Measurements from ENCODE around the gene CFAP20DC. TPM values are rescaled to one million over a fixed set of nuclear protein-coding genes. Genes with fewer than 3 reads are reported as not detected.

The CFAP20DC gene
- total RNA-seq, 1 experiment from 2014 or later, result 4.5 TPM

DNA sequence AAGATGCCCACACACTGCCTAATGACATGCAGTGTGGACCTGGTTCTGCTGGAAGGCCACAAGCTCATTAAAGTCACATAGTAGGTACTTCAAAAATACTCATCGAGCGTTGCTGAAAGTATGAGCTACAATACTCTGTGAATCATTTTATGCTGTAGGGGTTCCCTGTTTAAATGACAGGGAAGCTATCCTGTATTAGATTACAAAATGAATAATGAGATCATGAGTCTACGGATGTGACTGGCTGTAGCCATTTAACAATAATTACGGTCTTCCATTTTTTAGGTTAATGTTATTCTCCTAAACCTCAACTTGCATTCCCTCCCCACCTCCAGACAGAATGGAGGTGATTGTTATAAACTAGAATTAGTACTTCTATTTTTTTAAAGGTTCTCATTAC is 255.1 kb downstream of the CFAP20DC start:
- WGBS (ENCODE audit: extremely low coverage, insufficient read length, low lambda C conversion rate), result no CpG with 5 or more reads among the region's 4 CpGs
- H3K4me3 Mint-ChIP-seq, result no peak overlapping the region
- no peak for TF ChIP-seq CTCF (conservative IDR thresholded peaks at IDR 0.05)

More for the DNA sequence above, 255.1 kb downstream of the CFAP20DC start:
- H3K4me1 Mint-ChIP-seq, result peaks cover 4 to 7% of the 10 kb centered on the region in 2 experiments
- H3K4me2 ChIP-seq (ENCODE audit: insufficient read depth, insufficient read length, low read length), result no peak overlapping the region
- no peaks in the 10 kb centered on the region for H3K27me3 ChIP-seq (ENCODE audit: insufficient read depth, low read length)
- no peak overlapping the region for H3K4ac ChIP-seq (ENCODE audit: low read depth, low read length)
- H4K8ac ChIP-seq (replicated peaks; ENCODE audit: insufficient read length, low read depth, low read length), result no peak overlapping the region
- H3K9me3 ChIP-seq (ENCODE audit: control insufficient read depth, low read depth, low read length), result no peaks in the 10 kb centered on the region
- H3K23ac ChIP-seq (ENCODE audit: insufficient read length, low read depth, low read length), result no peak overlapping the region
- no peaks in the 10 kb centered on the region for H3K23me2 ChIP-seq (ENCODE audit: insufficient read length, low read depth, low read length, poor library complexity, severe bottlenecking)
- H3K27ac ChIP-seq (ENCODE audit: insufficient read length, low read depth, low read length), result no peak overlapping the region
- no peaks in the 10 kb centered on the region for H3K4me1 ChIP-seq (ENCODE audit: insufficient read depth, low read length)
- peaks cover 0 to 12% (median 0%) of the 10 kb centered on the region in 3 experiments; a peak in 2 of 7 replicates for H3K36me3 Mint-ChIP-seq (ENCODE audit: insufficient read depth in 1 of 3, low read depth in 3 of 3)
- no peaks in the 10 kb centered on the region for H4K20me1 ChIP-seq (ENCODE audit: control insufficient read depth, insufficient read depth, insufficient read length)
- H3K18ac ChIP-seq (ENCODE audit: insufficient read length, low read depth, low read length), result no peak overlapping the region
- no peaks in the 10 kb centered on the region for H3K27me3 Mint-ChIP-seq (ENCODE audit: low read depth)
- no peak overlapping the region for H4K5ac ChIP-seq (ENCODE audit: insufficient read length, low read depth, low read length)
- no peak overlapping the region for H3K56ac ChIP-seq (ENCODE audit: insufficient read length, low read depth, low read length)
- H2AFZ ChIP-seq (ENCODE audit: low read length), result no peak overlapping the region
- no peak overlapping the region for H3K14ac ChIP-seq (ENCODE audit: insufficient read depth, low read length)
- no peak overlapping the region for H3T11ph ChIP-seq (ENCODE audit: low read length)
- H3K79me2 ChIP-seq (ENCODE audit: insufficient read depth, low read length), result no peaks in the 10 kb centered on the region
- no peak overlapping the region for H2AK5ac ChIP-seq (ENCODE audit: insufficient read length, low read length)
- H2BK20ac ChIP-seq (ENCODE audit: low read depth, low read length, poor library complexity, severe bottlenecking), result no peak overlapping the region
- no peaks in the 10 kb centered on the region for H3K9me3 Mint-ChIP-seq
- H2BK12ac ChIP-seq (ENCODE audit: insufficient read length, low read depth, low read length), result no peak overlapping the region
- no peak overlapping the region for H2BK15ac ChIP-seq (ENCODE audit: low read depth, low read length)
- H2BK5ac ChIP-seq (ENCODE audit: insufficient read length, low read length), result no peak overlapping the region
- H3K79me1 ChIP-seq (ENCODE audit: insufficient read depth, low read depth, low read length, poor library complexity, severe bottlenecking), result no peaks in the 10 kb centered on the region
- H2BK120ac ChIP-seq (ENCODE audit: low read depth, low read length, poor library complexity, severe bottlenecking), result no peak overlapping the region
- H3K9ac ChIP-seq (ENCODE audit: extremely low read depth, insufficient read length, low read length), result no peak overlapping the region
- no peak overlapping the region for H3K27ac Mint-ChIP-seq
- H4K91ac ChIP-seq (ENCODE audit: insufficient read length, low read depth, low read length), result no peak overlapping the region
- no peak for DNase-seq
